ENCODE results near the gene BSN. TPM values are rescaled to one million over a fixed set of nuclear protein-coding genes. Genes with fewer than 3 reads are reported as not detected.

Gene BSN
- total RNA-seq, 1 experiment from 2014 or later = 0.93 TPM

DNA sequence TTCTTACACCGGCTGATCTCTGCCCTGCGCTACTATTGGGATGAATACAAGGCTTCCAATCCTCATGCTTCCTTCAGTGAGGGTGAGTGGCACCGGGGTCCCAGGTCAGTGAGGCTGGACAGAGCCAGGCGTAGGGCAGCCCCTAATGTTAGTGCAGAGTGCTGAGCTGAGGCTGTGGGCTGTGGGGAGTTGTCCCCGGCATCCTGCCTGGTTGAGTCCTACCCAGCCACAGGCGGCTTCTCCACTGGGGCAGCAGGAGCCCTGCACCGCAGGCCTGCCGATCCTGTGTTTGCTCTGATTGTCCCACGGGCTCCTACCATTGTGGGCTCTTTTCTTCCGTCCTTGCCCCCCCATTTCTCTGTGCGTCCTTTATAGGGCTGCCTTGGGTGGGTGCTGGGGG is 148.4 kb downstream of the BSN start:
- H3K36me3 ChIP-seq (ENCODE audit: control insufficient read depth, insufficient read depth, low read length) = no peaks in the 10 kb centered on the region; the same call in 1 of the 2 replicates

DNA sequence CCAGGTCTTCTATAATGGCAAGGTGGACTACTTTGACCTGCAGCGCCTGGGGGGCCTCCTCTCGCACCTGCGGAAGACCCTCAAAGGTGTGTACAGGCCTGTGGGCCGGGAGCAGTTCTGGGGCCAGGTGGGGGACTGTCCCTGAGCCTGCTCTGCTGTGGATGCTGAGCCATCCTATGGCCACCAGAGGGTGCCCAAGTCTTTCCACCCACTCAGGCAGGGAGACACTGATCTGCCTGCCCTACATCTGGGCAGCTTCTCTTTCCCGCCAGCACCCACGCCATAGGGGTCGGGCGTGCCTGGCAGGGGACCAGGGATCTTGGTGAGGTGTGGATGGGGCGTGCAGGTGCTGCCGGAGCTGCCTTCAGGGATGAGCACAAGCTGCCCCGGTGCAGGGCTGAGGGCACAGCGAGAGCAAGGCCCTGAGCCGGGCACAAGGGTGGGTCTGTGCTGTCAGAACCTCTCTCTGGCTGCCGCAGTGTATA is 149.2 kb downstream of the BSN start:
- Mint-ChIP-seq H3K27ac (ENCODE audit: unreplicated experiment) (no peak overlapping the region), H3K4me1 (ENCODE audit: low read depth, unreplicated experiment) (no peaks in the 10 kb centered on the region), H3K4me3 (ENCODE audit: unreplicated experiment) (no peak overlapping the region), H3K27me3 (ENCODE audit: insufficient read depth, unreplicated experiment) (no peaks in the 10 kb centered on the region), H3K36me3 (ENCODE audit: insufficient read depth, unreplicated experiment) (peaks cover 5% of the 10 kb centered on the region), H3K9me3 (ENCODE audit: unreplicated experiment) (no peaks in the 10 kb centered on the region)
- ChIA-PET POLR2A (no interaction called here), CTCF (interaction anchor here (0.6 to 1.1 kb wide), 3 partner anchors 9 to 164 kb away, joined by 3 to 4 read pairs (median 3); no protein-coding TSS in a partner anchor)
- DNase-seq = peak; percentile 67 to 72
- Histone ChIP-seq H3K4me3 (ENCODE audit: low read depth, low read length) (no peak overlapping the region), H3K4me1 (no peaks in the 10 kb centered on the region), H3K9me3 (no peaks in the 10 kb centered on the region), H3K36me3 (ENCODE audit: control insufficient read depth, insufficient read depth, low read length) (no peaks in the 10 kb centered on the region; the same call in 1 of the 2 replicates), H3K27me3 (replicated peaks; ENCODE audit: control insufficient read depth, insufficient read depth, low read length) (no peaks in the 10 kb centered on the region)
- intact Hi-C loops (cut with micrococcal nuclease; ENCODE audit: unreplicated experiment) = loop anchor here (1.0 to 5.0 kb wide), 2 partner anchors 136 to 204 kb away; no protein-coding TSS in a partner anchor
- TF ChIP-seq, protein P1, sequence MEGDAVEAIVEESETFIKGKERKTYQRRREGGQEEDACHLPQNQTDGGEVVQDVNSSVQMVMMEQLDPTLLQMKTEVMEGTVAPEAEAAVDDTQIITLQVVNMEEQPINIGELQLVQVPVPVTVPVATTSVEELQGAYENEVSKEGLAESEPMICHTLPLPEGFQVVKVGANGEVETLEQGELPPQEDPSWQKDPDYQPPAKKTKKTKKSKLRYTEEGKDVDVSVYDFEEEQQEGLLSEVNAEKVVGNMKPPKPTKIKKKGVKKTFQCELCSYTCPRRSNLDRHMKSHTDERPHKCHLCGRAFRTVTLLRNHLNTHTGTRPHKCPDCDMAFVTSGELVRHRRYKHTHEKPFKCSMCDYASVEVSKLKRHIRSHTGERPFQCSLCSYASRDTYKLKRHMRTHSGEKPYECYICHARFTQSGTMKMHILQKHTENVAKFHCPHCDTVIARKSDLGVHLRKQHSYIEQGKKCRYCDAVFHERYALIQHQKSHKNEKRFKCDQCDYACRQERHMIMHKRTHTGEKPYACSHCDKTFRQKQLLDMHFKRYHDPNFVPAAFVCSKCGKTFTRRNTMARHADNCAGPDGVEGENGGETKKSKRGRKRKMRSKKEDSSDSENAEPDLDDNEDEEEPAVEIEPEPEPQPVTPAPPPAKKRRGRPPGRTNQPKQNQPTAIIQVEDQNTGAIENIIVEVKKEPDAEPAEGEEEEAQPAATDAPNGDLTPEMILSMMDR (IDR thresholded peaks at IDR 0.05; ENCODE audit: insufficient read depth in 1 of 2, low read depth in 1 of 2, low read length in 1 of 2, severe bottlenecking in 1 of 2, unreplicated experiment in 1 of 2) = peak; percentile 71 to 87
- BruUV-seq (replicated peaks) = no TSS peak

More for the DNA sequence above, 148.4 kb downstream of the BSN start:
- CTCF ChIA-PET = interaction anchor here (1.1 kb wide), 1 partner anchor 163 kb away, joined by 3 read pairs; no protein-coding TSS in a partner anchor
- TF ChIP-seq, protein P1 (IDR thresholded peaks at IDR 0.05; ENCODE audit: insufficient read depth in 1 of 2, low read depth in 1 of 2, low read length in 1 of 2, severe bottlenecking in 1 of 2, unreplicated experiment in 1 of 2) = no peak
- no peaks in the 10 kb centered on the region for H3K4me1 Mint-ChIP-seq (ENCODE audit: low read depth, unreplicated experiment)
- intact Hi-C loops (cut with micrococcal nuclease; ENCODE audit: unreplicated experiment) = loop anchor here (1.0 to 5.0 kb wide), 2 partner anchors 137 to 205 kb away; no protein-coding TSS in a partner anchor
- no peak overlapping the region for H3K27ac Mint-ChIP-seq (ENCODE audit: unreplicated experiment)
- no peak overlapping the region for H3K4me3 Mint-ChIP-seq (ENCODE audit: unreplicated experiment)
- POLR2A ChIA-PET = no interaction called here
- H3K36me3 Mint-ChIP-seq (ENCODE audit: insufficient read depth, unreplicated experiment) = peaks cover 5% of the 10 kb centered on the region
- no peaks in the 10 kb centered on the region for H3K9me3 Mint-ChIP-seq (ENCODE audit: unreplicated experiment)
- Histone ChIP-seq H3K4me3 (ENCODE audit: low read depth, low read length) (no peak overlapping the region), H3K9me3 (no peaks in the 10 kb centered on the region), H3K4me1 (no peaks in the 10 kb centered on the region), H3K27me3 (replicated peaks; ENCODE audit: control insufficient read depth, insufficient read depth, low read length) (no peaks in the 10 kb centered on the region)
- no TSS peak for BruUV-seq (replicated peaks)
- DNase-seq = no peak
- no peaks in the 10 kb centered on the region for H3K27me3 Mint-ChIP-seq (ENCODE audit: insufficient read depth, unreplicated experiment)

DNA sequence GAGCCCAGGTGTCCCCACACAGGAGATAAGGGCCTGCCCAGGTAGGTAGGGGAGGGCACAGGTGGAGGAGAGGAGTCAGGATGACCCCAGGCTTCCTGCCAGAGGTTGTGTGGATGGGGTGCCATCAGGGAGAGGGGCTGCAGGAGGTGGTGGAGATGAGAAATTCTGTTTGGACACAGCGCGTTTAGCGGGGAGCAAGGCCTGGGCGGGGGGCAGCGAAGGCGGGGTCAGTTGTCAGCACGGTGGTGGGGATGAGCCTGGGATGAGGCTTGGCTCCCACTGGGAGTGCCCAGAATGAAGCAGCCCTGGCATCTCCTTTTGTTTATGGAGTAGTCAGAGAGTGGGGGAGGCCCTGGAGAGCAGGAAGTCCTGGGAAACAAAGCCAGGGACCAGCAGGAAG is 149.7 kb downstream of the BSN start:
- H3K9me3 ChIP-seq = no peaks in the 10 kb centered on the region
- TF ChIP-seq, protein P1 (IDR thresholded peaks at IDR 0.05; ENCODE audit: insufficient read depth in 1 of 2, low read depth in 1 of 2, low read length in 1 of 2, severe bottlenecking in 1 of 2, unreplicated experiment in 1 of 2) = no peak
- BruUV-seq (replicated peaks) = no TSS peak
- no peaks in the 10 kb centered on the region; the same call in 1 of the 2 replicates for H3K36me3 ChIP-seq (ENCODE audit: control insufficient read depth, insufficient read depth, low read length)
- no peaks in the 10 kb centered on the region for H3K27me3 ChIP-seq (replicated peaks; ENCODE audit: control insufficient read depth, insufficient read depth, low read length)
- Mint-ChIP-seq H3K4me3 (ENCODE audit: unreplicated experiment) (no peak overlapping the region), H3K27ac (ENCODE audit: unreplicated experiment) (no peak overlapping the region), H3K4me1 (ENCODE audit: low read depth, unreplicated experiment) (no peaks in the 10 kb centered on the region), H3K36me3 (ENCODE audit: insufficient read depth, unreplicated experiment) (peaks cover 5% of the 10 kb centered on the region), H3K9me3 (ENCODE audit: unreplicated experiment) (no peaks in the 10 kb centered on the region), H3K27me3 (ENCODE audit: insufficient read depth, unreplicated experiment) (no peaks in the 10 kb centered on the region)
- ChIA-PET POLR2A (no interaction called here), CTCF (no interaction called here)
- DNase-seq = no peak
- H3K4me3 ChIP-seq (ENCODE audit: low read depth, low read length) = no peak overlapping the region
- no peaks in the 10 kb centered on the region for H3K4me1 ChIP-seq
- intact Hi-C loops (cut with micrococcal nuclease; ENCODE audit: unreplicated experiment) = loop anchor here (1.0 to 5.0 kb wide), 2 partner anchors 135 to 203 kb away; no protein-coding TSS in a partner anchor
